Neuronal stem cell (in vitro differentiated cells): Measurements from ENCODE around the gene YTHDF1.

Experiments
- DNase-seq: peaks from one replicate; pipeline ENCODE4 v3.0.0-alpha.2; 2013; ENCODE audit warnings: low spot score
- H2AFZ ChIP-seq: one replicate; pipeline ENCODE4 v1.6.1; 2013; ENCODE audit warnings: mild to moderate bottlenecking, low read length, inconsistent platforms
- H2AK5ac ChIP-seq: 2 replicates; pipeline ENCODE4 v1.6.1; 2013; ENCODE audit warnings: low read depth, mild to moderate bottlenecking, inconsistent platforms, low read length, moderate library complexity, mixed read lengths
- H2BK120ac ChIP-seq: 2 replicates; pipeline ENCODE4 v1.6.1; 2013; ENCODE audit warnings: low read depth, mild to moderate bottlenecking, inconsistent platforms, low read length, moderate library complexity, mixed read lengths
- H2BK12ac ChIP-seq: one replicate; pipeline ENCODE4 v1.6.1; 2013; ENCODE audit warnings: low read length, inconsistent platforms
- H2BK15ac ChIP-seq: 2 replicates; pipeline ENCODE4 v1.6.1; 2013; ENCODE audit warnings: mild to moderate bottlenecking, low read length, inconsistent platforms, mixed read lengths
- H2BK5ac ChIP-seq: one replicate; pipeline ENCODE4 v1.6.1; 2013; ENCODE audit warnings: inconsistent platforms, mild to moderate bottlenecking, low read length, moderate library complexity
- H3K14ac ChIP-seq: one replicate; pipeline ENCODE4 v1.6.1; 2013; ENCODE audit warnings: low read length, inconsistent platforms
- H3K18ac ChIP-seq: 2 replicates; pipeline ENCODE4 v1.6.1; 2013; ENCODE audit warnings: low read length, inconsistent platforms
- H3K23ac ChIP-seq: 2 replicates; pipeline ENCODE4 v1.6.1; 2013; ENCODE audit warnings: low read depth, mild to moderate bottlenecking, mixed read lengths, low read length, inconsistent platforms; ENCODE audit not compliant: poor library complexity
- H3K27ac ChIP-seq: replicated peaks from 3 replicates; pipeline ENCODE4 v1.5.1; 2013; ENCODE audit warnings: low read length, inconsistent platforms
- H3K27me3 ChIP-seq, 3 experiments: 2 replicates each; pipeline ENCODE4 v1.6.1; 2013; ENCODE audit warnings: low read length in 3 of 3, mild to moderate bottlenecking in 2 of 3, inconsistent platforms in 1 of 3, low read depth in 1 of 3, mixed read lengths in 1 of 3, moderate library complexity in 1 of 3; ENCODE audit not compliant: control insufficient read depth in 3 of 3, insufficient read depth in 3 of 3
- H3K36me3 ChIP-seq, 2 donors: replicated peaks in 1 of 2; 2 replicates each; pipeline ENCODE4 v1.6.1; 2013; ENCODE audit warnings: low read length in 2 of 2; ENCODE audit not compliant: control insufficient read depth in 2 of 2, insufficient read depth in 2 of 2
- H3K4ac ChIP-seq: 2 replicates; pipeline ENCODE4 v1.6.1; 2013; ENCODE audit warnings: inconsistent platforms, mild to moderate bottlenecking, low read length, moderate library complexity
- H3K4me1 ChIP-seq, 2 donors: 1 replicate in 1 of 2; 2 replicates in 1 of 2; pipeline ENCODE4 v1.6.1; 2013; ENCODE audit warnings: low read length in 2 of 2, low read depth in 1 of 2; ENCODE audit not compliant: control insufficient read depth in 2 of 2, insufficient read depth in 1 of 2
- H3K4me2 ChIP-seq: one replicate; pipeline ENCODE4 v1.6.1; 2013; ENCODE audit warnings: mild to moderate bottlenecking, low read length, inconsistent platforms; ENCODE audit not compliant: insufficient read depth, poor library complexity, severe bottlenecking
- H3K4me3 ChIP-seq, 2 donors: 2 replicates each; pipeline ENCODE4 v1.5.1; 2013; ENCODE audit warnings: low read length in 2 of 2, mild to moderate bottlenecking in 2 of 2, inconsistent platforms in 1 of 2, moderate library complexity in 1 of 2
- H3K79me1 ChIP-seq: one replicate; pipeline ENCODE4 v1.6.1; 2013; ENCODE audit warnings: low read depth, mild to moderate bottlenecking, inconsistent platforms, low read length, moderate library complexity
- H3K9ac ChIP-seq: one replicate; pipeline ENCODE4 v1.6.1; 2013; ENCODE audit warnings: mild to moderate bottlenecking, low read depth, low read length, inconsistent platforms; ENCODE audit not compliant: poor library complexity
- H3K9me3 ChIP-seq, 2 donors: replicated peaks in 1 of 2; 2 replicates each; pipeline versions ENCODE3 to v1.6.1; 2013; ENCODE audit warnings: low read length in 2 of 2, mild to moderate bottlenecking in 2 of 2, inconsistent platforms in 1 of 2, low read depth in 1 of 2, mixed read lengths in 1 of 2, moderate library complexity in 1 of 2; ENCODE audit not compliant: control insufficient read depth in 2 of 2, insufficient read depth in 1 of 2
- H4K8ac ChIP-seq: one replicate; pipeline ENCODE4 v1.6.1; 2013; ENCODE audit warnings: low read depth, mild to moderate bottlenecking, inconsistent platforms, low read length, moderate library complexity
- H4K91ac ChIP-seq: one replicate; pipeline ENCODE4 v1.6.1; 2013; ENCODE audit warnings: low read length, low read depth, mild to moderate bottlenecking, inconsistent platforms; ENCODE audit not compliant: poor library complexity
- WGBS, 2 donors: extraction: QIAGEN DNeasy Blood & Tissue Kit; methylation state at CpG; one replicate each; pipeline ENCODE4 v1.1.7; 2013; ENCODE audit warnings: missing lambda C conversion rate in 2 of 2, mixed read lengths in 1 of 2; ENCODE audit not compliant: insufficient read length in 2 of 2, insufficient replicate concordance in 1 of 2; ENCODE audit errors: extremely low coverage in 2 of 2; 5-methylcytosine and 5-hydroxymethylcytosine counted together

Gene YTHDF1

GRCh38 chr20:63259734-63260460 lies 44.0 kb upstream of the YTHDF1 start:
- no peak overlapping the region for H4K8ac ChIP-seq
- no CpG with 5 or more reads among the region's 25 CpGs for WGBS, 2 donors
- peak overlapping the region; percentile 81 for H2BK120ac ChIP-seq
- H3K36me3 ChIP-seq = peaks cover 0 to 1% of the 10 kb centered on the region in 2 donors
- no peak for DNase-seq
- H3K4me1 ChIP-seq = peaks cover 30 to 52% of the 10 kb centered on the region in 2 donors
- H2BK12ac ChIP-seq = peak overlapping the region; percentile 17
- H3K9me3 ChIP-seq = peaks cover 0 to 18% of the 10 kb centered on the region in 2 donors
- H3K18ac ChIP-seq = peak overlapping the region; percentile 90
- H2AK5ac ChIP-seq = peak overlapping the region; percentile 98
- no peak overlapping the region for H2BK5ac ChIP-seq
- H3K27me3 ChIP-seq = no peaks in the 10 kb centered on the region
- H3K14ac ChIP-seq = peak overlapping the region; percentile 63
- no peak overlapping the region for H2AFZ ChIP-seq
- H4K91ac ChIP-seq = no peak overlapping the region
- no peak overlapping the region for H3K4me3 ChIP-seq
- no peaks in the 10 kb centered on the region for H3K79me1 ChIP-seq
- H2BK15ac ChIP-seq = peak overlapping the region; percentile 98
- peak overlapping the region; percentile 23 for H3K23ac ChIP-seq
- peak overlapping the region; percentile 64 for H3K9ac ChIP-seq
- H3K27ac ChIP-seq = no peak overlapping the region
- H3K4ac ChIP-seq = no peak overlapping the region
- H3K4me2 ChIP-seq = no peak overlapping the region

DNA sequence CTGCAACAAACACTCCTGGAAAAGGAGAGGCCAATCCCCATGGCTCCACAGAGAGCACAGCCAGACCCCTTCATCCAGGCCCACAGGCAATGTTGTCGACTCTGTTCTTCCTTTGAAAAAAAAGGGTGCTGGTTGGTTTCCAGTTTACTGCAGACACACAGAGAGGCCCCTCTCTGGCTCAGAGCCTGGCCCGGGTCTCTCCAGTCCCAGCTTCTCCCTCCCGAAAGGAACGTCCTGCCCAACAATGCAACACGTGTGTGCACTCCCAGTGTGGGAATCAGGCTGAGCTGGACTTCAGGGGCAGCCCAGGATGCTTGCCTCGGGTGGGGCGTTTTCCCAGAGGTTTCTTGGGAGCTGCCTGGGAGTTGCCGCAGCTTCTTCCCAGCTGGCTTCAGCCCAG lies 42.9 kb upstream of the YTHDF1 start:
- no peak overlapping the region for H3K27ac ChIP-seq
- no peak for DNase-seq

GRCh38 chr20:63257629-63258028 lies 41.7 kb upstream of the YTHDF1 start:
- peaks cover 0 to 1% of the 10 kb centered on the region in 2 donors for H3K36me3 ChIP-seq
- H3K27me3 ChIP-seq = no peaks in the 10 kb centered on the region
- no peak overlapping the region for H2BK15ac ChIP-seq
- no peak overlapping the region for H4K91ac ChIP-seq
- H2AFZ ChIP-seq = no peak overlapping the region
- WGBS, 2 donors = no CpG with 5 or more reads among the region's 13 CpGs
- no peak overlapping the region for H3K14ac ChIP-seq
- peaks cover 0 to 18% of the 10 kb centered on the region in 2 donors for H3K9me3 ChIP-seq
- H3K4me1 ChIP-seq = peaks cover 39 to 46% of the 10 kb centered on the region in 2 donors
- DNase-seq = no peak
- peak overlapping the region; percentile 39 for H3K4ac ChIP-seq
- peak overlapping the region; percentile 17 for H2AK5ac ChIP-seq
- no peak overlapping the region for H2BK5ac ChIP-seq
- H2BK12ac ChIP-seq = peak overlapping the region; percentile 86
- peak overlapping the region; percentile 78 for H3K9ac ChIP-seq
- H3K23ac ChIP-seq = peak overlapping the region; percentile 46
- H3K4me3 ChIP-seq = no peak overlapping the region
- H3K4me2 ChIP-seq = no peak overlapping the region
- no peak overlapping the region for H3K27ac ChIP-seq
- no peak overlapping the region for H2BK120ac ChIP-seq
- H3K18ac ChIP-seq = no peak overlapping the region
- no peak overlapping the region for H4K8ac ChIP-seq
- H3K79me1 ChIP-seq = peaks cover 4% of the 10 kb centered on the region

More for the DNA sequence above, 42.9 kb upstream of the YTHDF1 start:
- Histone ChIP-seq H3K27me3 (no peaks in the 10 kb centered on the region), H3K9me3 (peaks cover 0 to 18% of the 10 kb centered on the region in 2 donors), H2AFZ (no peak overlapping the region), H4K91ac (no peak overlapping the region), H3K36me3 (peaks cover 0 to 1% of the 10 kb centered on the region in 2 donors), H4K8ac (no peak overlapping the region), H3K23ac (no peak overlapping the region), H2BK12ac (no peak overlapping the region), H3K14ac (no peak overlapping the region), H3K4me2 (no peak overlapping the region), H2BK15ac (no peak overlapping the region), H3K9ac (no peak overlapping the region), H2BK120ac (no peak overlapping the region), H3K18ac (peak overlapping the region; percentile 8), H2AK5ac (no peak overlapping the region), H3K4ac (no peak overlapping the region), H3K4me3 (no peak overlapping the region), H3K4me1 (peaks cover 33 to 45% of the 10 kb centered on the region in 2 donors), H3K79me1 (no peaks in the 10 kb centered on the region), H2BK5ac (no peak overlapping the region)
- WGBS, 2 donors = no CpG with 5 or more reads among the region's 8 CpGs

DNA sequence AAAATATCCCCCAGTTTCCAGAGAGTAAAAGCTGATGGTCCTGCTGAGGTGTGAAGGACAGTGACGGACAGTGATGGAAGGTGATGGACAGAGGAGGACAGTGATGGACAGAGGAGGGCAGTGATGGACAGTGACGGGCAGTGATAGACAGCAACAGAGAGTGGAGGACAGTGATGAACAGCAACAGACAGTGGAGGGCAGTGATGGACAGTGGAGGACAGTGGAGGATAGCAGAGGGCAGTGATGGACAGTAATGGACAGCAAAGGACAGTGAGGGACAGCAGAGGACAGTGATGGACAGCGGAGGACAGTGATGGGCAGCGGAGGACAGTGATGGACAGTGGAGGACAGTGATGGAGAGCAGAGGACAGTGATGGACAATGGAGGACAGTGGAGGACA lies 41.0 kb upstream of the YTHDF1 start:
- Histone ChIP-seq H3K36me3 (peaks cover 0 to 1% of the 10 kb centered on the region in 2 donors), H3K23ac (no peak overlapping the region), H3K14ac (peak overlapping the region; percentile 40), H3K27me3 (no peaks in the 10 kb centered on the region), H3K9me3 (peaks cover 0 to 18% of the 10 kb centered on the region in 2 donors), H2AK5ac (no peak overlapping the region), H2AFZ (no peak overlapping the region), H2BK15ac (peak overlapping the region; percentile 26), H3K79me1 (peaks cover 4% of the 10 kb centered on the region), H2BK5ac (peak overlapping the region; percentile 30), H3K27ac (no peak overlapping the region), H2BK12ac (no peak overlapping the region), H3K4me2 (no peak overlapping the region), H3K4me3 (peak overlapping the region in 1 of 2 donors; percentile 47), H2BK120ac (no peak overlapping the region), H3K18ac (no peak overlapping the region), H3K4me1 (peaks cover 41 to 47% of the 10 kb centered on the region in 2 donors), H4K91ac (no peak overlapping the region), H3K4ac (no peak overlapping the region), H4K8ac (no peak overlapping the region), H3K9ac (peak overlapping the region; percentile 37)
- no CpG with 5 or more reads among the region's 4 CpGs for WGBS, 2 donors
- DNase-seq = no peak
